T-helper 2 cell treated with Interferon-gamma antibody and Interleukin-4, amounts not matched to agents 5 μg/mL and 100 μg/mL, for 36 hours (primary cell): ENCODE data around the gene AP2B1.
"Not testable (repeated sequence)": the region's sequence is repeated elsewhere in the genome, so short reads cannot be mapped to it uniquely, and the experiment has no call there.

ENCODE experiments used
- DNase-seq: peaks from one replicate; pipeline ENCODE4 v3.0.0; 2021; ENCODE audit warnings: low spot score
- H3K27ac Mint-ChIP-seq: one replicate; pipeline ENCODE4 v1.8.0; 2021; ENCODE audit warnings: mild to moderate bottlenecking, mixed read lengths
- H3K27me3 Mint-ChIP-seq: one replicate; pipeline ENCODE4 v1.8.0; 2021; ENCODE audit warnings: low read depth, mixed read lengths
- H3K36me3 Mint-ChIP-seq: one replicate; pipeline ENCODE4 v1.8.0; 2021; ENCODE audit warnings: low read depth, mixed read lengths
- H3K4me1 Mint-ChIP-seq: one replicate; pipeline ENCODE4 v1.8.0; 2021; ENCODE audit warnings: low read depth, mixed read lengths
- H3K4me3 Mint-ChIP-seq: one replicate; pipeline ENCODE4 v1.8.0; 2022; ENCODE audit warnings: mild to moderate bottlenecking, moderate library complexity, mixed read lengths
- H3K9me3 Mint-ChIP-seq: one replicate; pipeline ENCODE4 v1.8.0; 2021; ENCODE audit warnings: mixed read lengths

Gene AP2B1

DNA sequence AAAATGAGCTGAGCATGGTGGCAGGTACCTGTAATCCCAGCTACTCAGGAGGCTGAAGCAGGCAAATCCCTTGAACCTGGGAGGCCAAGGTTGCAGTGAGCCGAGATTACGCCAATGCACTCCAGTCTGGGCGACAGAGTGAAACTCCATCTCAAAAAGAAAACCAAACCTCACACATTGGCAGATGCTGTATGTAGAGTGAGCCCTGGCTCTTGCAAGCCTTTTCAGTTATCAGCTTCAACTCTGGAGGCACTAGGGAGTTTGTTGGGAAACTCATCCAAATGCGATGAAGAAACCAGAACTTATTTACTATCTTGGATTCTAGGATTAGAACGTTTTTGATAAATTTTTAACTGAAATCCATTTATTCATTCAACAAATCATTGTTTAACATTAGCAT is 87.4 kb downstream of the AP2B1 start:
- Mint-ChIP-seq H3K9me3 (no peaks in the 10 kb centered on the region), H3K36me3 (peaks cover 44% of the 10 kb centered on the region), H3K27ac (no peak overlapping the region), H3K27me3 (no peaks in the 10 kb centered on the region), H3K4me1 (peaks cover 11% of the 10 kb centered on the region), H3K4me3 (no peak overlapping the region)
- no peak for DNase-seq

GRCh38 chr17:35676441-35676840 is 89.3 kb downstream of the AP2B1 start:
- no peaks in the 10 kb centered on the region for H3K9me3 Mint-ChIP-seq
- H3K4me3 Mint-ChIP-seq: no peak overlapping the region
- peaks cover 11% of the 10 kb centered on the region for H3K4me1 Mint-ChIP-seq
- DNase-seq: no peak
- no peaks in the 10 kb centered on the region for H3K27me3 Mint-ChIP-seq
- peaks cover 41% of the 10 kb centered on the region for H3K36me3 Mint-ChIP-seq
- no peak overlapping the region for H3K27ac Mint-ChIP-seq

GRCh38 chr17:35679007-35679682 is 92.0 kb downstream of the AP2B1 start:
- no peak for DNase-seq
- H3K27ac Mint-ChIP-seq: peak overlapping the region; percentile 14
- H3K4me3 Mint-ChIP-seq: no peak overlapping the region
- peaks cover 39% of the 10 kb centered on the region for H3K36me3 Mint-ChIP-seq
- H3K4me1 Mint-ChIP-seq: peaks cover 13% of the 10 kb centered on the region
- no peaks in the 10 kb centered on the region for H3K9me3 Mint-ChIP-seq
- no peaks in the 10 kb centered on the region for H3K27me3 Mint-ChIP-seq

- Mint-ChIP-seq H3K4me3 (no peak overlapping the region), H3K4me1 (peaks cover 10% of the 10 kb centered on the region), H3K9me3 (no peaks in the 10 kb centered on the region), H3K36me3 (peaks cover 53% of the 10 kb centered on the region), H3K27me3 (no peaks in the 10 kb centered on the region), H3K27ac (no peak overlapping the region)
- no peak for DNase-seq
Observed at GRCh38 chr17:35683591-35683990, 96.5 kb downstream of the AP2B1 start.

- no peak overlapping the region for H3K4me3 Mint-ChIP-seq
- H3K27me3 Mint-ChIP-seq: no peaks in the 10 kb centered on the region
- H3K36me3 Mint-ChIP-seq: peaks cover 50% of the 10 kb centered on the region
- peaks cover 5% of the 10 kb centered on the region for H3K4me1 Mint-ChIP-seq
- no peaks in the 10 kb centered on the region for H3K9me3 Mint-ChIP-seq
- peak overlapping the region; percentile 52 for H3K27ac Mint-ChIP-seq
- DNase-seq: no peak
Observed at GRCh38 chr17:35684055-35684802, 97.1 kb downstream of the AP2B1 start.

DNA sequence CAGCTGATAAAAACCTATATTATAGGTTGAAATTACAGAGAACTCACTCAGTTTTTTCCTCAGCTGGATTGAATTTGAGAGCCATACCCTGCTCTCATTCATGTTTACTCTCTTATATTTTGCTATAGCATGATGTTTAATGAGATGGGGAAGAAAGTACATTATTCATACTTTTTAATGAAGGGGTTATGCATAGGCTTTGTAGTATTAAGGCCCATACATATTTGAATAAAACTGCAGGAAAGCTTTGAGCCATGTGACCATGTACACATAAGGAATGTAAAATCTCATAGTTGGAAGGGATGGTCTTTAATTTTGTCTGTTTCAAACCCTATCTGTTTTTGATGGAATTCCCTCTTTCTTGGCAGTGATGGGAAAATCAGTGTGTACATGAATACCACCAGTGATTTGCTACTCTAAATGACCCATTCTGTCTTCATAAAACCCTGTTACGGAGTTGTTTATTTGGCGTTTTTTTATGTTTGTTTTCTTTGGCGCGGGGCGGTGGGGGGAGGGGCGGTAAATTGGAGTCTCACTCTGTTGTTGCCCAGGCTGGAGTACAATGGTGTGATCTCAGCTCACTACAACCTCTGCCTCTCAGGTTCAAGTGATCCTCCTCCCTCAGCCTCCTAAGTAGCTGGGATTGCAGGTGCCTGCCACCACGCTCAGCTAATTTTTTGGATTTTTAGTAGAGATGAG is 105.5 kb downstream of the AP2B1 start:
- no peak for DNase-seq
- no peak overlapping the region for H3K4me3 Mint-ChIP-seq
- H3K9me3 Mint-ChIP-seq: no peaks in the 10 kb centered on the region
- H3K36me3 Mint-ChIP-seq: peaks cover 43% of the 10 kb centered on the region
- peaks cover 2% of the 10 kb centered on the region for H3K4me1 Mint-ChIP-seq
- H3K27me3 Mint-ChIP-seq: no peaks in the 10 kb centered on the region
- H3K27ac Mint-ChIP-seq: no peak overlapping the region

- Mint-ChIP-seq H3K9me3 (no peaks in the 10 kb centered on the region), H3K27ac (no peak overlapping the region), H3K27me3 (no peaks in the 10 kb centered on the region)
Observed at GRCh38 chr17:35693662-35694061, 106.5 kb downstream of the AP2B1 start.

GRCh38 chr17:35694906-35695305 is 107.8 kb downstream of the AP2B1 start:
- Mint-ChIP-seq H3K36me3 (peaks cover 30% of the 10 kb centered on the region), H3K27me3 (no peaks in the 10 kb centered on the region), H3K9me3 (no peaks in the 10 kb centered on the region), H3K27ac (no peak overlapping the region), H3K4me3 (no peak overlapping the region), H3K4me1 (peaks cover 2% of the 10 kb centered on the region)
- no peak for DNase-seq

More at GRCh38 chr17:35693662-35694061, 106.5 kb downstream of the AP2B1 start:
- Mint-ChIP-seq H3K4me1 (peaks cover 2% of the 10 kb centered on the region), H3K36me3 (peaks cover 34% of the 10 kb centered on the region), H3K4me3 (no peak overlapping the region)
- no peak for DNase-seq

- no peak for DNase-seq
- Mint-ChIP-seq H3K27me3 (no peaks in the 10 kb centered on the region), H3K36me3 (peaks cover 23% of the 10 kb centered on the region), H3K4me3 (no peak overlapping the region), H3K9me3 (no peaks in the 10 kb centered on the region), H3K4me1 (peaks cover 2% of the 10 kb centered on the region), H3K27ac (no peak overlapping the region)
Observed at GRCh38 chr17:35695613-35696012, 108.5 kb downstream of the AP2B1 start.

DNA sequence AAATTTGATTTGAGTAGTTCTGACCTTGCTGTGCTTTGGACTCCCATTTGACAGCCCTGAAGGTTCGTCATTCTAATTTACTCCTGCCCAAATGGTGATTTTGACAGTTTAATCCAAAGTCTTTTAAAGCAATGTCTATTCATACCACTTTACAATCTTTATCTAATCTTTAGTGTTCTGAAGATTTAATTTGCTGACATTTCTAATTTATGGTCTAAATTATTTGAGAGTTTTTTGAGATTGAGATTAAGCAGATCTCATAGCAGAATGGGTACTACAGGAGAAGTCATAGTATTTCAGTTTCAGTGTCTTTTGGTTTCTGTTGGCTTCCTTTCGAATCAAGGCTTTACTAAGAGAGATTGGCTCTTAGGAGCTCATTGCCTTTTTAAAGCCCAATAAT is 111.7 kb downstream of the AP2B1 start:
- H3K27me3 Mint-ChIP-seq: no peaks in the 10 kb centered on the region
- H3K36me3 Mint-ChIP-seq: peaks cover 26% of the 10 kb centered on the region
- H3K4me1 Mint-ChIP-seq: peaks cover 2% of the 10 kb centered on the region
- no peak overlapping the region for H3K27ac Mint-ChIP-seq
- H3K4me3 Mint-ChIP-seq: no peak overlapping the region
- H3K9me3 Mint-ChIP-seq: no peaks in the 10 kb centered on the region
- DNase-seq: no peak

DNA sequence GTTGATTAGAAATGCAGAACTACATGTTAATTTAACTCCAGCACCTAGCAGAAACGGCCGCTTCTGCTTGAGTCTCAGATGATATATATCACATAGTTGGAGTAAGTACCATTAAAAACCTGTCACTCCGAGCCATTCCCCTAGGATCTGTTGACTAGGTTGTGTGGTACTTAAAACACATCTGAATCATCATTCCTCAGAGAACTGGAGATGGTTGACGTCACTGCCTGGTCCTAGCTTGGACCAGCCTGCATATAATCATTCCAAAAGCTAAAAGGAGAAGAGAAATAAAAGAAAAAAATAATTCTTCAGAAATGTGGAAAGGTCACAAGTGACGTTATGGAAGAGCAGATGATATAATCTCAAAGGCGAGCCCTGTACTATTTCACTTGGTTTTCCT is 113.0 kb downstream of the AP2B1 start:
- DNase-seq: no peak
- no peak overlapping the region for H3K27ac Mint-ChIP-seq
- no peaks in the 10 kb centered on the region for H3K27me3 Mint-ChIP-seq
- H3K9me3 Mint-ChIP-seq: no peaks in the 10 kb centered on the region
- H3K4me1 Mint-ChIP-seq: peaks cover 10% of the 10 kb centered on the region
- no peak overlapping the region for H3K4me3 Mint-ChIP-seq
- peaks cover 23% of the 10 kb centered on the region for H3K36me3 Mint-ChIP-seq

DNA sequence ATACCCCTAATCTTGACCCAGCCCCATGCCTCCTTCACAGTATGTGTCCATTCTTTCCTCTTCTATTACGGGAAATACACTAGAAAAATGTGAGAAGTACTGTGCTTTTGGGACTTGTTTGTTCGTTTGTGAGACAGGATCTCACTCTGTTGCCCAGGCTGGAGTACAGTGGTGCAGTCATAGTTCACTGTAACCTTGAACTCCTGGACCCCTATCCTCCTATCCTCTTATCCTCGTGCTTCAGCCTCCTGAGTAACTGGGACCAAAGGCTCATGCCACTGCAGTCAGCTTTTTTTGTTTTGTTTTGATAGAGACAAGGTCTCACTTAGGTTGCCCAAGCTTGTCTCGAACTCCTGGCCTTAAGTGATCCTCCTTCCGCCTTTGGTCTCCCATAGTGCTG is 114.4 kb downstream of the AP2B1 start:
- Mint-ChIP-seq H3K4me3 (no peak overlapping the region), H3K4me1 (peaks cover 11% of the 10 kb centered on the region), H3K36me3 (peaks cover 20% of the 10 kb centered on the region), H3K27ac (no peak overlapping the region), H3K27me3 (no peaks in the 10 kb centered on the region), H3K9me3 (no peaks in the 10 kb centered on the region)
- no peak for DNase-seq

- H3K27ac Mint-ChIP-seq, H3K4me3 Mint-ChIP-seq, H3K9me3 Mint-ChIP-seq, H3K27me3 Mint-ChIP-seq, DNase-seq: not testable (repeated sequence)
- H3K4me1 Mint-ChIP-seq: peaks cover 16% of the 10 kb centered on the region
- peaks cover 18% of the 10 kb centered on the region for H3K36me3 Mint-ChIP-seq
Observed at GRCh38 chr17:35703308-35703707, 116.2 kb downstream of the AP2B1 start.

- Mint-ChIP-seq H3K4me3 (no peak overlapping the region), H3K27ac (no peak overlapping the region), H3K27me3 (no peaks in the 10 kb centered on the region), H3K9me3 (no peaks in the 10 kb centered on the region), H3K4me1 (peaks cover 22% of the 10 kb centered on the region), H3K36me3 (peaks cover 26% of the 10 kb centered on the region)
- DNase-seq: no peak
Observed at GRCh38 chr17:35705230-35705629, 118.1 kb downstream of the AP2B1 start.
